Right renal cortex interstitium (tissue), 3 donors: Measurements from ENCODE around the gene KIR2DL1. TPM values are rescaled to one million over a fixed set of nuclear protein-coding genes. Genes with fewer than 3 reads are reported as not detected.
"Not testable (repeated sequence)": the region's sequence is repeated elsewhere in the genome, so short reads cannot be mapped to it uniquely, and the experiment has no call there.

ENCODE experiments used
- DNase-seq, 3 donors: peaks; one replicate each; pipeline ENCODE4 v3.0.0-alpha.2; 2013; ENCODE audit warnings: low read depth in 3 of 3, low spot score in 2 of 3
- polyA plus RNA-seq, 3 donors: library from polyadenylated mRNA; unstranded; fragments of 120-200 nt; gene quantifications; one replicate each; pipeline ENCODE4 v1.2.1, GENCODE V29; 2013; ENCODE audit not compliant: insufficient read length in 3 of 3

KIR2DL1 gene
- polyA plus RNA-seq, 3 donors = 0.10 TPM; not detected in 2

DNA sequence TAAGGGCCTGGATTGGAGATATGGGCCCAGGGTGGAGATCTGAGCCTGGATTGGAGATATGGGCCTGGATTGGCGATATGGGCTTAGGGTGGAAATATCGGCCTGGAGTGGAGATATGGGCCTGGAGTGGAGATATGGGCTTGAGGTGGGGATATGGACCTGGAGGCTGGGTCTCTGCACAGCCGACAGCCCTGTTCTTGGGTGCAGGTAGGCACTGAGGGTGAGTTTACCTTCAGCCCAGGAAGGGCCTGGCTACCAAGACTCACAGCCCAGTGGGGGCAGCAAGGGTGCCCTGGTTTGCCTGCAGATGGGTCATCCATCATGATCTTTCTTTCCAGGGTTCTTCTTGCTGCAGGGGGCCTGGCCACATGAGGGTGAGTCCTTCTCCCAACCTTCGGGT, 918 bp downstream of the KIR2DL1 start:
- DNase-seq = not testable (repeated sequence)

DNA sequence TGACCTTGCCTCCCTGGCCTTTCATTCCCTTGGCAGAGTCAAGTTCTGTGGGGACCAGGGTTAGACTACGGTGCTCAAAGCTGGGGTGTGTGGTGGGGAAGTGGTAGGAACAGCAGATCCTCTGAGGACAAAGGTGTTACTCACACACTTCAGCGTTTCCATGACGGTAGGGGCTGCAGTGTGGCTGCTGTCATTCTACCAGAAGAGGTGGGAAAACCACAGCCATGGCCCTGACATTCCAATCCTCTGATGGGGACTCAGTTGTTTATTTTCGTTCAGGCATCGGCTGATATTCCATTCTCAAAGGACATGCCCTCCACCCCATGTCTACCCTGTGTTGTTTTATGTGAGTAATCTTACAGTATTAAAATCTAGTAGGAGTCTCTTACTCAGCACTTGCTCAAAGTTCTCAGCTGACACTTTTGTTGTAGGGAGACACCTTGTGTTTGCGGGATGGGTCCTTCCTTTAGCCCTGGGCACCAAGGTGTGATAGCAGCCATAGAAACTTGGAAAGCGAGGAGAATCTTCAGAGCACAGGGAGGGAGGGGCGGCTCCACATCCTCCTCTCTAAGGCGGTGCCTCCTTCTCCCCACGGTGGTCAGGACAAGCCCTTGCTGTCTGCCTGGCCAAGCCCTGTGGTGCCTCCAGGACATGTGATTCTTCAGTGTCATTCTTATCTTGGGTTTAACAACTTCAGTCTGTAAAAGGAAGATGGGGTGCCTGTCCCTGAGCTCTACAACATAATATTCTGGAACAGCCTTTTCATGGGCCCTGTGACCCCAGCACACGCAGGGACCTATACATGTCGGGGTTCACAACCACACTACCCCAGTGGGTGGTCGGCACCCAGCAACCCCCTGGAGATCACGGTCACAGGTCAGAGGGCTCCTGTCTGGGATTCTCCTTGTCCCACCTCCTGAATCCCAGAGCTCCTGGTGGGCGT, 1.7 kb downstream of the KIR2DL1 start:
- DNase-seq = not testable (repeated sequence)

DNA sequence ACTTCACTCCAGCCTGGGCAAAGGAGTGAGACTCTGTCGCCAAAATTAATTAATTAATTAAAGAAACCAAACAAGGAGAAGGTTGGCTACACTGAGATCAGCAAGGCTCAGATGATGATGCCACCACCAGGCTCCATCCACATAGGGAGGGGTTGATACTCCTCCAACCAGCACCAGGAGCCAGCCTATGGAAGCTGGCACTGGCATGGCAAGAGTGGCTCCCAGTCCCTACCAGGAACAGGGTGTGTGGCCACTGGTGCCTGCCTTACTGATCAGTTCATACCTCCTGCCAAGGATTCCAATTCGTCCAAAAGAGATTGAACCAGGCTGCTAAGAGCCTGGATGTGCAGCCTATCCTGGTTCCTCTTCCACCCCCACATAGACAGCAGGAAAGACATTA, 3.1 kb downstream of the KIR2DL1 start:
- DNase-seq = not testable (repeated sequence)

DNA sequence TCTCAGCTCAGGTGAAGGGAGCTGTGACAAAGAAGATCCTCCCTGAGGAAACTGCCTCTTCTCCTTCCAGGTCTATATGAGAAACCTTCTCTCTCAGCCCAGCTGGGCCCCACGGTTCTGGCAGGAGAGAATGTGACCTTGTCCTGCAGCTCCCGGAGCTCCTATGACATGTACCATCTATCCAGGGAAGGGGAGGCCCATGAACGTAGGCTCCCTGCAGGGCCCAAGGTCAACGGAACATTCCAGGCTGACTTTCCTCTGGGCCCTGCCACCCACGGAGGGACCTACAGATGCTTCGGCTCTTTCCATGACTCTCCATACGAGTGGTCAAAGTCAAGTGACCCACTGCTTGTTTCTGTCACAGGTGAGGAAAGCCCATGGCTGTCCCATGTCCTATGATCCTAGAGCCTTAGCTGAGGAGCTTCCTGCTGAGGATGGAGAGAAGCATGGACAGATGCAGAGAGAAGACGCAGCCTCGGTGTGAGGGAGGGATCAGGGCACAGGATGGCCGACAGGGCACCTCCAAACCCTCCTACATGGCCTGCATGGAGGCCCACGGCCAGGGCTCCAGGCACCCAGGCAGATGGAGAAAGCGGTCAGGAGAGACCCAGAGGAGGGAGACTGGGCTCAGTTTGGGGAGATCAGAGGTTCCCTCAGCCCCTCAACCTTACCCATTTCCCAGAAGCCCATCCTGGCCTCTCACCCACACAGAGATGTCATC, 5.7 kb downstream of the KIR2DL1 start:
- not testable (repeated sequence) for DNase-seq

DNA sequence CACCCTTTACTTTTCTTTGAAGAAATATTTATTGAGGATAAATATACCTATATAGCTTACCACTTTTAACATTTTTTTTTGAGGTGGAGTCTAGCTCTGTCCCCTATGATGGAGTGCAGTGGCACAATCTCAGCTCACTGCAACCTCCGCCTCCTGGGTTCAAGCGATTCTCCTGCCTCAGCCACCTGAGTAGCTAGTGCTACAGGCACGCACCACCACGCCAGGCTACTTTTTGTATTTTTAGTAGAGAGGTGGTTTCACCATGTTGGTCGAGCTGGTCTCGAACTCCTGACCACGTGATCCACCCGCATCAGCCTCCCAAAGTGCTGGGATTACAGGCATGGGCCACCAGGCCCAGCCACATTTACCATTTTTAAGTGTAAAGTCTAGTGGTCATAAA, 6.2 kb downstream of the KIR2DL1 start:
- DNase-seq = not testable (repeated sequence)

DNA sequence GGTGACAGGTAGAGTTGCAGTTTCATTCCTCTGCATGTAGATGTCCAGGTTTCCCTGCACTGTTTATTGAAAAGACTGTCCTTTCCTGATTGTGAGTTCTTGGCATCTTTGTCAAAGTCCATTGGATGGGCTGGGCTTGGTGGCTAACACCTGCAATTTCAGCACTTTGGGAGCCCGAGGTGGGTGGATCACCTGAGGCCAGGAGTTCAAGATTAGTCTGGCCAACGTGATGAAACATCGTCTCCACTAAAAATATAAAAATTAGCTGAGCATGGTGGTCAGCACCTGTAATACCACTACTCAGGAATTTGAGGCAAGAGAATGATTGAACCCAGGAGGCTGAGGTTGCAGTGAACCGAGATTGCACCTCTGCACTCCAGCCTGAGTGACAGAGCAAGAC, 8.3 kb downstream of the KIR2DL1 start:
- not testable (repeated sequence) for DNase-seq

DNA sequence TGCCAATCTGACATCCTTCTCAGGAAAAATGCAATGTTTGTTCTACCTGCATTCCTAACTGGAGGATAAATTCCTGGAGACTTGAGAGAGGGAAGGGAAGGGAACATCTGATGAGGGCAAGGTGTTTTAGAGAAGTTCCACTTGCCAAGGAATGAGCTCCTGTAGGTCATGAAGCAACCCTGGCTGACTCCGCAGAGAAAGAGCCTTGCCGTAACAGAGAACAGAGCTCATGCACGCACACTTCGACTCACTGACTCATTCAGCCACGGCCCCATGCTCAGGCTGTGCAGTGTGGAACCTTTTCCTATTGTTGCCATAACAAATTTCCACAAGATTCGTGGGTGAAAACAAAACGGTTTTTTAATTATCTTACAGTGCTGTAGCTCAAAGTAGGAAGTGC, 9.3 kb downstream of the KIR2DL1 start:
- DNase-seq = not testable (repeated sequence)

DNA sequence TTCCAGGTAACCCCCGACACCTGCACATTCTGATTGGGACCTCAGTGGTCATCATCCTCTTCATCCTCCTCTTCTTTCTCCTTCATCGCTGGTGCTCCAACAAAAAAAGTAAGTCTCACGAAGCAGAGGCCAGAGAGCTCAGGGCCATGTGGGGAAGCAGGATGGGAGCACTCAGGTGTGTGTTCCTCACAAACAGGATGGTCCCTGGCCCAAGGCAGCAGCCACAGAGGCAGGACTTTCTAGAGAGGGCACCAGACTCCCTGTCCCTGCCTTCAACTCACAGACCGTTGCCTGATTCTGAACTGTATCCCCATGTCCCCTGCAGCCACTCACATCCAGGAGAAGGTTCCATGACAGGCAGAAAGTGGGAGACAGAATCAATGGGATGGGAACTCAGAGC, 13.3 kb downstream of the KIR2DL1 start:
- DNase-seq = not testable (repeated sequence)

DNA sequence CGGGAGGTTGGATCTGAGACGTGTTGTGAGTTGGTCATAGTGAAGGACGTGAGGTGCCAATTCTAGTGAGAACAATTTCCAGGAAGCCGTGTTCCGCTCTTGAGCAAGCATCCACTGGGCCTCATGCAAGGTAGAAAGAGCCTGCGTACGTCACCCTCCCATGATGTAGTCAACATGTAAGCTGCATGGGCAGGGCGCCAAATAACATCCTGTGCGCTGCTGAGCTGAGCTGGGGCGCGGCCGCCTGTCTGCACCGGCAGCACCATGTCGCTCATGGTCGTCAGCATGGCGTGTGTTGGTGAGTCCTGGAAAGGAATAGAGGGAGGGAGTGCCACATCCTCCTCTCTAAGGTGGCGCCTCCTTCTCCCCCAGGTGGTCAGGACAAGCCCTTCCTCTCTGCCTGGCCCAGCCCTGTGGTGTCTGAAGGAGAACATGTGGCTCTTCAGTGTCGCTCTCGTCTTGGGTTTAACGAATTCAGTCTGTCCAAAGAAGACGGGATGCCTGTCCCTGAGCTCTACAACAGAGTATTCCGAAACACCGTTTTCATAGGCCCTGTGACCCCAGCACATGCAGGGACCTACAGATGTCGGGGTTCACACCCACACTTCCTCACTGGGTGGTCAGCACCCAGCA, 16.6 kb downstream of the KIR2DL1 start:
- not testable (repeated sequence) for DNase-seq

DNA sequence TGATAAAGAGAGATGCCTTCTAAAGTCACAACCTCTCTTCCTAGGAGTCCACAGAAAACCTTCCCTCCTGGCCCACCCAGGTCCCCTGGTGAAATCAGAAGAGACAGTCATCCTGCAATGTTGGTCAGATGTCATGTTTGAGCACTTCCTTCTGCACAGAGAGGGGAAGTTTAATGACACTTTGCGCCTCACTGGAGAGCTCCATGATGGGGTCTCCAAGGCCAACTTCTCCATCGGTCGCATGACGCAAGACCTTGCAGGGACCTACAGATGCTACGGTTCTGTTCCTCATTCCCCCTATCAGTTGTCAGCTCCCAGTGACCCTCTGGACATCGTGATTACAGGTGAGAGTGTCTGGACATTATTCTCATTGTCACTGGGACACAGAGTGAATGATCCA, 18.6 kb downstream of the KIR2DL1 start:
- DNase-seq = not testable (repeated sequence)

DNA sequence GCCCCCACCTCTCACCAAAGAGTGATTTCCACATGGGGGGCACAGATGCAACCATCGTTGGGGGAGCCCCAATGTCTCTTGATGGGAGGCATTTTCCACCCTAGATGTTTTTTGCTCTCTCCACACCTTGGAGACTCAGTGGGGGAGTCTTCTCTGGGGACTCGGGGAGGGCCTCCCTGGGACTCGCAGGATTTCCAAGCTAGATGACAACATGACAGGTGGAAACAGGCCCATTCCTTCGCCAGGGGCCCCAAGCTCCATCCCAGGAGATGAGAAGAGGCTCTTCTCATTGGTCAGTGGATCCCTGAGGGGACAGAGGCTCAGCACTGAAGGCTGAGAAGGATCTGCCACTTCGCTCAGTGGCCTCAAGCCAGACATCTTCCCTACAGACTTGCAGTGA, 21.1 kb downstream of the KIR2DL1 start:
- DNase-seq = no peak

DNA sequence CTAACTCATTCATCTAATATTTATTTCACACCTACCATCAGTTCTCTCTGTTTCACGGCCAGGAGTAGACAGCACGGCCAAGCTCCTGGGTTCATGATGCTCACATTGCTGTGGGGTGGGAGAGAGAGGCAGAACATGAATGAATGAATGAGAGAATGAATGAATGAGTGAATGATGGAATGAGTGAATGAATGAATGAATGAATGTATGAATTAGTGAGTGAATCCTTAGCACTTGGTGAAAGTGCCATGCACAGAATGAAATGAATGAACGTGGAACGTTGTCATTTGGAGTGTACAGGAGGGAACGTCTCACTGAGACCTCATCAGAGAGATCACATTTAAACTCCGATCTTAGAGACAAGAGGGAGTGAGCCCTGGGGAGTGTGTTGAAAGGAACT, 21.9 kb downstream of the KIR2DL1 start:
- no peak for DNase-seq

DNA sequence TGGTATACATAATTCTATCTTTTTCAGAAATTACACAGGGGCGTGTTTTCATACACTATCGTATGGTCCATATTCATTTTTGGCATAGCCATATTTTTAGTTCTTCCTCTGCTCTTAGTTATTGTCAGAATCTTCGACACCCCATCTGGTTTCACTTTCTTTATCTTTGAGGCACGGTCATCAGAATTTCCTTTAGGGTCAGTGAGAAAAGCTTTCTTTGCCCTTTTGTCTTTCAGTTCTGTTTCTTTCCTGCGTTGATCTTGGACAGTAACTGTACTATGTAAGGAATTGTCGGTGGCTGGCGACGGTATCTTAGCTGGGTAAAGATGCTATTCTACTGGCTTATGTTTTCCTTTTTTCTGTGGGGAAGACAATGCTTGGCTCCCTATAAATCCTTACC, 23.2 kb downstream of the KIR2DL1 start:
- no peak for DNase-seq

DNA sequence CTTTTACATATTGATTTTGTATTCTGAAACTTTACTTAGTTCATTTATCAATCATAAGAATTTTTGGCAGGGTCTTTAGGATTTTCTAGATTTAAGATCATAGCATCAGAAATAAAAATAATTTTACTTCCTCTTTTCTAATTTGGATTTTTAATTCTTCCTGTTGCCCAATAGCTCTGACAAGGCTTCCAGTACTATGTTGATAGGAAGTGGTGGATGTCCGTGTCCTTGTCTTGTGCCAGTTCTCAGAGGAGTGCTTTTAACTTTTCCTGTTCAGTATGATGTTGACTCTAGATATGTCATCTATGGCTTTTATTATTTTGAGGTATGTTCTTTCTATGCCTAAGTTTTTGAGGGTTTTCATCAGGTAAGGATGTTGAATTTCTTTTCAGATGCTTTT, 26.2 kb downstream of the KIR2DL1 start:
- DNase-seq = no peak

DNA sequence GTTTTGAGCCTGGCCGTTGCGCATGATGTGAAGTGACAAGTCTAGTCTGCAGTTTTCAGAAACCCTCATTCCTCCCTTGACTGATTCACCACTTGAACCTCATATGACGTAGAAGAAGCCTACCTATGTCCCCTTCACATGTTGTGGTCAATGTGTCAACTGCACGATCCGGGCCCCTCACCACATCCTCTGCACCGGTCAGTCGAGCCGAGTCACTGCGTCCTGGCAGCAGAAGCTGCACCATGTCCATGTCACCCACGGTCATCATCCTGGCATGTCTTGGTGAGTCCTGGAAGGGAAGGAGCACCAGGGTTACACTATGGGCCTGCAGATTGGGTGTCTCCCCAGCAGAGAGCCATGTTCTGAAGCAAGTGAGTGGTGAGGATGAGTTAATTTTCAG, 33.8 kb downstream of the KIR2DL1 start, which contains the start of gene KIR2DL4:
Gene KIR2DL4 (plus strand): TSS at position 201 of the 400 bp plus-strand sequence. CDS start 42 bp downstream, at position 243.
- DNase-seq = no peak

DNA sequence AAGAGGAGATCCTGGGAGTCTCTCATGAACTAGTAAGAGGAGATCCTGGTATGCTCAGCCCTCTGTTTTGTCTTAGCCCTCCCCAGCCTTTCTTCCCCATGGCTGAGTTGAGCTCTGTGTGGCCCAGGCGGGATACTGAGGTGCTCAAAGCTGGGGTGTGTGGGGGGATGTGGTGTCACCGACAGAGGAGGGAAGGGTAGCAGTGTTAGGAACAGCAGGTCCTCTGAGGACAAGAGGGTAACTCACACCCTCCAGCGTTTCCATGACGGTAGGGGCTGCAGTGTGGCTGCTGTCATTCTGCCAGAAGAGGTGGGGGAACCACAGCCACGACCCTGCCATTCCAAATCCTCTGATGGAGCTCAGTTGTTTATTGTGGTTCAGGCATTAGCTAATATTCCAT, 34.5 kb downstream of the KIR2DL1 start:
- DNase-seq = no peak

DNA sequence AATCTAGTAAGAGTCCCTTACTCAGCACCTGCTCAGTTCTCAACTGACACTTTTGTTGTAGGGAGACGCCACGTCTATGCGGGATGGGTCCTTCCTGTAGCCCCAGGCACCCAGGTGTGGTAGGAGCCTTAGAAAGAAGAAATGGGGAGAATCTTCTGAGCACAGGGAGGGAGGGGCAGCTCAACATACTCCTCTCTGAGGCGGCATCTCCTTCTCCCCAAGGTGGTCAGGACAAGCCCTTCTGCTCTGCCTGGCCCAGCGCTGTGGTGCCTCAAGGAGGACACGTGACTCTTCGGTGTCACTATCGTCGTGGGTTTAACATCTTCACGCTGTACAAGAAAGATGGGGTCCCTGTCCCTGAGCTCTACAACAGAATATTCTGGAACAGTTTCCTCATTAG, 35.0 kb downstream of the KIR2DL1 start:
- DNase-seq = no peak

DNA sequence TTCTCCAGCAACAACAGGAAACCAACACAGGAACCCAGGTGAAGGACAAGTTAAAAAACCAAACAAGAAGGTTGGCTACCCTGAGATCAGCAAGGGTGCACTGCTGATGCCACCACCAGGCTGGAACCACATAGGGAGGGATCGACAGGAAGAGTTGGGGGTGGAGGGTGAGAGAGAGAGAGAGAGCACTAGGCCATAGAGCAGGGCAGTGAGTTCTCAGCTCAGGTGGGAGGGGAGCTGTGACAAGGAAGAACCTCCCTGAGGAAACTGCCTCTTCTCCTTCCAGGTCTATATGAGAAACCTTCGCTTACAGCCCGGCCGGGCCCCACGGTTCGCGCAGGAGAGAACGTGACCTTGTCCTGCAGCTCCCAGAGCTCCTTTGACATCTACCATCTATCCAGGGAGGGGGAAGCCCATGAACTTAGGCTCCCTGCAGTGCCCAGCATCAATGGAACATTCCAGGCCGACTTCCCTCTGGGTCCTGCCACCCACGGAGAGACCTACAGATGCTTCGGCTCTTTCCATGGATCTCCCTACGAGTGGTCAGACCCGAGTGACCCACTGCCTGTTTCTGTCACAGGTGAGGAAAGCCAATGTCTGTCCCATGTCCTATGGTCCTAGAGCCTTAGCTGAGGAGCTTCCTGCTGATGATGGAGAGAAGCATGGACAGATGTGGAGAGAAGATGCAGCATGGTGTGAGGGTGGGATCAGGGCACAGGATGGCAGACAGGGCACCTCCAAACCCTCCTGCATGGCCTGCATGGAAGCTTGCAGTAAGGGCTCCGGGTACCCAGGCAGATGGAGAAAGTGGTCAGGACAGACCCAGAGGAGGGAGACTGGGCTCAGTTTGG, 36.3 kb downstream of the KIR2DL1 start:
- DNase-seq = no peak

DNA sequence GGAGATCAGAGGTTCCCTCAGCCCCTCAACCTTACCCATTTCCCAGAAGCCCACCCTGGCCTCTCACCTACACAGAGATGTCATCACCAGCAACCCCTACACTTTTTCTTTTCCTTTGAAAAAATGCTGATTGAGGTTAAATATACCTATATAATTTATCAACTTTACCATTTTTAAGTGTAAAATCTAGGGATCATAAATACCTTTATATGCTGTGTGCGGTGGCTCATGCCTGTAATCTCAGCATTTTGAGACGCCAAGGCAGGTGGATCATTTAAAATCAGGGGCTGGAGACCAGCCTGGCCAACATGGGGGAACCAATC, 36.9 kb downstream of the KIR2DL1 start:
- no peak for DNase-seq

DNA sequence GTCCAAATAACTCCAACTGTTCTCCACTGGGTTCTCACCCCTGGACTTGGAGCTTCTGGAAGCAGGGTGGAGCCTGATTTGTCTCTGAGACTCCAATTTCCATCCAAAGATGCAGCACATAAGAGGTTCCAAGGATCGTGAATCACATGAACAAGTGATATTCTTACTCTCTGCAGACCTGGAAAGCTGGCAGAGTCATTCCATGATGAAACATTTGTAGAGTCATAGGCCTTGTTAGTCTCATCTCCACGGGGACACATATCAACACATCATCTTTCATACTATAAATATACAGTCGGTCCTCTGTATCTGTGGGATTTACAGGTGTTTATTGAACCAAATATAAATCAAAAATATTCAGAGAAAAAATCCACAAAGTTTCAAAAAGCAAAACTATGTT, 45.0 kb downstream of the KIR2DL1 start:
- not testable (repeated sequence) for DNase-seq
